Measurements from ENCODE around the gene OASL.

GRCh38 chr12:120994059-120994458 lies 45.0 kb downstream of the OASL start:
- no peak for TF ChIP-seq CTCF (conservative IDR thresholded peaks at IDR 0.05 in 1 of 2, IDR thresholded peaks at IDR 0.05 in 1 of 2; ENCODE audit: extremely low read depth in 1 of 2, insufficient read depth in 1 of 2, low read depth in 1 of 2, low read length in 2 of 2)
- TF ChIP-seq EZH2 (IDR thresholded peaks at IDR 0.05; ENCODE audit: borderline replicate concordance, low read length): no peak
